Measurements from ENCODE around the gene STX8. TPM values are rescaled to one million over a fixed set of nuclear protein-coding genes. Genes with fewer than 3 reads are reported as not detected.

STX8 gene
- total RNA-seq, 4 donors from 2014 or later, result 69.7 to 129 (median 89.6) TPM

GRCh38 chr17:9456330-9456729 is 119.3 kb downstream of the STX8 start:
- TF ChIP-seq CTCF (IDR thresholded peaks at IDR 0.05; ENCODE audit: low read depth), result no peak

DNA sequence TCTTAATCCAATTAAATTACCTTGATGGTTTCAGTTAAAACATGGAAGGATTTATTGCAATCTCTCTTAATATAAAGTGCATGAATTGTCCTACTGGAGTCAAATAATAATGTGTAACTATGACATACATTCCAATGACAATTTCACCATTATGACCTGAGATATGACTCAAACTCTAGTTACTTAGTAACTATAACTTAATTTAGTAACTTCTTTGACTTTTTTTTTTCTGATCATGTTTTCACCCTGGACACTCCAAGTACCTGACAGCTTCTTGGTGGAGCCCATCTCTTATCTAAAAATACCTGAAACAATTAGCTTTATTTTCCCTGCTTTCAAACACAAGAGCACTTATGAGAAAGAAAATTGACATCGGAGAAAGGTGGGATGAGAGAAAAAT is 123.7 kb downstream of the STX8 start:
- no peak for TF ChIP-seq CTCF (IDR thresholded peaks at IDR 0.05; ENCODE audit: low read depth)

DNA sequence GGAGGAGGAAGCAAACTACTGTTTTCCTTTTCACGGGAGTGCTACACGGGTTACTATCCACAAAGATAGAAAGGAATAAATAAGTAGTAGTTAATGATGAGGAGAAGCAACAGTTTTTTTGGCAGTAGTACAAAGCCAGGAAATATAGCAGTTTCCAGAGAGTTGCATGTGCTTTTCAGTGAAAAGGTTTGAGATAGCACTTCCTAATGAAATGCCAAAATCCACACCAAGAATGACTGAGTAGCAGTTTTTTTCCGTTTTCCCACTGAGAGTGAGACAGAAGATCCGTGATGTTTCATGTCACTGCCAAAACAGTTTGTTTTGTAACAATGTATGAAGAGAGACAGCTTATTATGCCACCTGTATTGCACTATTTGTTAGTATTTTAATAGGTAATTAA is 129.1 kb downstream of the STX8 start:
- no peak for TF ChIP-seq CTCF (IDR thresholded peaks at IDR 0.05; ENCODE audit: low read depth)

GRCh38 chr17:9445424-9445823 is 130.2 kb downstream of the STX8 start:
- TF ChIP-seq CTCF (IDR thresholded peaks at IDR 0.05; ENCODE audit: low read depth), result no peak

DNA sequence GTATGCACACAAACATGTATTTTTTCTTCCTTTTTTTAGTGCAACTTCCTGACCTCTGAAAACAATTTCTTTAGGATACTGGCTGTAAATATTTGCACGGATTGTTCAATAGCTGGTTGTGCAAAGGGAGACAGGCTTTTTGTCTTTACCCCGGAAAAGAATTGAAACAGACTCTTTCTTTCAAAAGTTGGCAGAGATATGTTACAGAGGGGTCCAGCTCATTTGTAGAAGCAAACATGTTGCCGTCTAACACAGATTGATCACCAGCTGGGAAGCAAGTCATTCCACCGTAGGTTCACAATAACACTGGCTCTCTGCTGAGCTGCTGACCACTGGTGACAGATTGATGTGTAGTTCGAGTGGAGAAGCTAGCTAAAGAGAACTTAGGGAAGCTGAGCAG is 130.9 kb downstream of the STX8 start:
- TF ChIP-seq CTCF (IDR thresholded peaks at IDR 0.05; ENCODE audit: low read depth), result no peak

- no peak for TF ChIP-seq CTCF (IDR thresholded peaks at IDR 0.05; ENCODE audit: low read depth)
Observed at GRCh38 chr17:9443811-9444210, 131.8 kb downstream of the STX8 start.

DNA sequence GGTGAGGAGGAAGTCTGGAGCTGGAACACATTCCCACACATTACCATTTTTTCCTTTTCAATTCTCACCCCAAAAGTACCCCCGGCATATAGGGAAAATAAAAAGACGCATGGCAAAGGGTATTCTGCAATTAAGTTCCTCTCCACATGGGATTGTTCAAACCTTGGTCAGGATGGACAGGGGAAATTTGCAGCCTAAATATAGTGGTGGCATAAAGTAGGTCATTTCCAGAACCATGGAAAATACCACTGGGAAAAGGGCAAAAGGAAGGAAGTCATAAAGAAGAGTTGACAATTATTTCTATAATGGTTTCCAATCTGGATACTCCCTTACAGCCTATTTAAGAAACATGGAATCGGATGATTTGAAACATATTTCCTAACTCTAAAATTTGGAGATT is 135.8 kb downstream of the STX8 start:
- TF ChIP-seq CTCF (IDR thresholded peaks at IDR 0.05; ENCODE audit: low read depth), result no peak

All from subcutaneous adipose tissue (tissue), 4 donors.